Neural cell (in vitro differentiated cells): Measurements from ENCODE around the gene COMP. TPM values are rescaled to one million over a fixed set of nuclear protein-coding genes. Genes with fewer than 3 reads are reported as not detected.

Source experiments
- H2AFZ ChIP-seq: fragments of 200-600, 300-800 bp; sonication (generic), shearing (Covaris generic); 2 replicates; pipeline ENCODE4 v1.6.0; 2014; ENCODE audit warnings: low read depth, mild to moderate bottlenecking, antibody characterized with exemption, low read length, moderate library complexity
- H3F3A ChIP-seq: fragments of 200-600 bp; shearing (Covaris generic); 2 replicates; pipeline ENCODE4 v1.6.1; 2016; ENCODE audit warnings: mild to moderate bottlenecking, moderate library complexity, mixed read lengths, antibody characterized with exemption, low read length; ENCODE audit not compliant: insufficient read depth, poor library complexity, severe bottlenecking
- H3K27ac ChIP-seq: fragments of 200-600, 300-800 bp; sonication (generic), shearing (Covaris generic); 2 replicates; pipeline ENCODE4 v1.5.1; 2014; ENCODE audit warnings: mild to moderate bottlenecking, low read length, moderate library complexity
- H3K27me3 ChIP-seq: fragments of 300-800, 200-600 bp; sonication (generic), shearing (Covaris generic); 2 replicates; pipeline ENCODE4 v1.6.0; 2014; ENCODE audit warnings: mild to moderate bottlenecking, low read depth, low read length, moderate library complexity; ENCODE audit not compliant: insufficient read depth
- H3K36me3 ChIP-seq: fragments of 300-800, 200-600 bp; sonication (generic), shearing (Covaris generic); 2 replicates; pipeline ENCODE4 v1.5.1; 2014; ENCODE audit warnings: mild to moderate bottlenecking, antibody characterized with exemption, low read length, moderate library complexity; ENCODE audit not compliant: insufficient read depth
- H3K4me2 ChIP-seq: fragments of 300-800, 200-600 bp; sonication (generic), shearing (Covaris generic); 2 replicates; pipeline ENCODE4 v1.6.0; 2014; ENCODE audit warnings: mild to moderate bottlenecking, low read length
- H3K4me3 ChIP-seq: fragments of 300-800, 200-600 bp; sonication (generic), shearing (Covaris generic); 2 replicates; pipeline ENCODE4 v1.5.1; 2014; ENCODE audit warnings: mild to moderate bottlenecking, low read length, moderate library complexity
- H3K79me2 ChIP-seq: fragments of 200-600 bp; shearing (Covaris generic); replicated peaks from 2 replicates; pipeline ENCODE4 v1.6.0; 2014; ENCODE audit warnings: mild to moderate bottlenecking, low read length, moderate library complexity; ENCODE audit not compliant: insufficient read depth
- H3K9ac ChIP-seq: fragments of 300-800, 200-600 bp; sonication (generic), shearing (Covaris generic); 2 replicates; pipeline ENCODE4 v1.6.1; 2016; ENCODE audit warnings: mild to moderate bottlenecking, low read length, mixed read lengths
- H3K9me2 ChIP-seq: fragments of 200-600 bp; shearing (Covaris generic); 2 replicates; pipeline ENCODE4 v1.6.1; 2016; ENCODE audit warnings: mild to moderate bottlenecking, low read length, mixed read lengths; ENCODE audit not compliant: insufficient read depth
- H3K9me3 ChIP-seq: fragments of 200-600, 300-800 bp; sonication (generic), shearing (Covaris generic); 2 replicates; pipeline ENCODE4 v1.6.1; 2016; ENCODE audit warnings: mild to moderate bottlenecking, mixed run types, low read length, moderate library complexity, mixed read lengths
- H4K20me1 ChIP-seq: fragments of 200-600 bp; shearing (Covaris generic); 2 replicates; pipeline ENCODE4 v1.6.1; 2016; ENCODE audit warnings: mild to moderate bottlenecking, mixed run types; ENCODE audit not compliant: insufficient read depth
- CTCF ChIP-seq: fragments of 450-650 bp; IDR thresholded peaks from 2 replicates; pipeline ENCODE4 v1.5.1; 2014; ENCODE audit warnings: antibody characterized with exemption, mild to moderate bottlenecking, moderate library complexity; ENCODE audit not compliant: poor library complexity, severe bottlenecking
- EP300 ChIP-seq: fragments of 450-650 bp; conservative IDR thresholded peaks from 2 replicates; pipeline ENCODE4 v1.6.1; 2014; ENCODE audit warnings: antibody characterized with exemption, mild to moderate bottlenecking, moderate library complexity; ENCODE audit not compliant: poor library complexity, severe bottlenecking
- EZH2 ChIP-seq: fragments of 200-600, 300-800 bp; shearing (Covaris generic), sonication (generic); IDR thresholded peaks from 2 replicates; pipeline ENCODE4 v1.6.1; 2014; ENCODE audit warnings: antibody characterized with exemption, low read length, borderline replicate concordance, mild to moderate bottlenecking; ENCODE audit not compliant: insufficient read depth, poor library complexity, severe bottlenecking
- MXI1 ChIP-seq: fragments of 450-650 bp; conservative IDR thresholded peaks from 2 replicates; pipeline ENCODE4 v1.6.1; 2014; ENCODE audit warnings: antibody characterized with exemption, mild to moderate bottlenecking; ENCODE audit not compliant: poor library complexity, severe bottlenecking
- POLR2AphosphoS5 ChIP-seq: IDR thresholded peaks from 2 replicates; pipeline ENCODE4 v1.6.1; 2012
- RAD21 ChIP-seq: fragments of 450-650 bp; conservative IDR thresholded peaks from 2 replicates; pipeline ENCODE4 v1.6.1; 2014; ENCODE audit warnings: antibody characterized with exemption, mild to moderate bottlenecking, moderate library complexity
- REST ChIP-seq: IDR thresholded peaks from 2 replicates; pipeline ENCODE4 v1.6.1; 2012; ENCODE audit warnings: borderline replicate concordance
- SMC3 ChIP-seq: fragments of 450-650 bp; conservative IDR thresholded peaks from 2 replicates; pipeline ENCODE4 v1.6.1; 2014; ENCODE audit warnings: antibody characterized with exemption, mild to moderate bottlenecking, moderate library complexity; ENCODE audit not compliant: poor library complexity
- TAF1 ChIP-seq: IDR thresholded peaks from 2 replicates; pipeline ENCODE4 v1.6.1; 2012; ENCODE audit warnings: low read depth
- polyA plus RNA-seq: library from polyadenylated mRNA; depleted of rRNA; stranded (reverse); fragments of >200 nt; gene quantifications from 2 replicates; pipeline ENCODE4 v1.2.3, GENCODE V29; 2014

The COMP gene
- polyA plus RNA-seq, 1 donor from 2014 or later: not detected

- no peaks in the 10 kb centered on the region for H3K79me2 ChIP-seq
- H3K9me3 ChIP-seq: no peaks in the 10 kb centered on the region
- no peaks in the 10 kb centered on the region for H3F3A ChIP-seq
- no peak overlapping the region for H3K27ac ChIP-seq
- no peaks in the 10 kb centered on the region for H3K36me3 ChIP-seq
- H3K27me3 ChIP-seq: no peaks in the 10 kb centered on the region
- H4K20me1 ChIP-seq: no peaks in the 10 kb centered on the region
- H2AFZ ChIP-seq: no peak overlapping the region
- no peak overlapping the region for H3K4me2 ChIP-seq
- H3K9me2 ChIP-seq: no peaks in the 10 kb centered on the region
- no peak overlapping the region for H3K4me3 ChIP-seq
- H3K9ac ChIP-seq: no peak overlapping the region
- TF ChIP-seq MXI1 (no peak), RAD21 (no peak), EP300 (no peak), REST (no peak), EZH2 (no peak), TAF1 (no peak), POLR2AphosphoS5 (no peak), SMC3 (no peak), CTCF (no peak)
Observed at GRCh38 chr19:18775586-18776287, 15.4 kb downstream of the COMP start.

GRCh38 chr19:18774782-18775444 lies 16.2 kb downstream of the COMP start:
- Histone ChIP-seq H3K79me2 (no peaks in the 10 kb centered on the region), H3K27me3 (no peaks in the 10 kb centered on the region), H3K9me3 (no peaks in the 10 kb centered on the region), H3F3A (no peaks in the 10 kb centered on the region), H3K27ac (no peak overlapping the region), H3K9ac (no peak overlapping the region), H4K20me1 (no peaks in the 10 kb centered on the region), H3K9me2 (no peaks in the 10 kb centered on the region), H3K4me3 (no peak overlapping the region), H2AFZ (no peak overlapping the region), H3K36me3 (no peaks in the 10 kb centered on the region), H3K4me2 (no peak overlapping the region)
- TF ChIP-seq EZH2 (no peak), EP300 (no peak), MXI1 (no peak), TAF1 (no peak), RAD21 (no peak), POLR2AphosphoS5 (no peak), SMC3 (no peak), REST (no peak), CTCF (no peak)
